Body of pancreas (tissue), 4 donors: ENCODE data around the gene SLFN12L. TPM values are rescaled to one million over a fixed set of nuclear protein-coding genes. Genes with fewer than 3 reads are reported as not detected.

Source experiments
- ATAC-seq: fragments of 150-250 bp; one replicate; pipeline ENCODE4 v1.9.1; 2016
- DNase-seq, 4 donors: peaks; one replicate each; pipeline ENCODE4 v3.0.0-alpha.2; 2019
- H3K27ac ChIP-seq, 4 donors: fragments of 200-600 bp; sonication (generic); 1 replicate in 3 of 4; 2 replicates in 1 of 4; pipeline versions ENCODE4 v1.5.1 to v1.6.1; 2016 to 2019; ENCODE audit warnings: mild to moderate bottlenecking in 1 of 4, mixed read lengths in 1 of 4, moderate library complexity in 1 of 4
- H3K27me3 ChIP-seq, 2 donors: fragments of 200-600 bp; sonication (generic); one replicate each; pipeline ENCODE4 v1.6.0; 2016; ENCODE audit warnings: mild to moderate bottlenecking in 1 of 2
- H3K36me3 ChIP-seq, 2 donors: fragments of 200-600 bp; sonication (generic); replicated peaks in 1 of 2; 2 replicates each; pipeline ENCODE4 v1.5.1; 2016; ENCODE audit warnings: low read depth in 2 of 2; ENCODE audit not compliant: insufficient read depth in 1 of 2
- H3K4me1 ChIP-seq: fragments of 200-600 bp; sonication (generic); one replicate; pipeline ENCODE4 v1.6.0; 2016
- H3K4me3 ChIP-seq, 2 donors: fragments of 200-600 bp; sonication (generic); 1 replicate in 1 of 2; 2 replicates in 1 of 2; pipeline ENCODE4 v1.5.1; 2016 to 2019
- H3K9me3 ChIP-seq, 3 donors: fragments of 200-600 bp; sonication (generic); 1 replicate in 2 of 3; 2 replicates in 1 of 3; pipeline ENCODE4 v1.5.1; 2016
- POLR2A ChIP-seq, 3 donors: fragments of 450-650 bp; IDR thresholded peaks; one replicate each; pipeline ENCODE4 v1.6.1; 2016; ENCODE audit warnings: antibody characterized with exemption in 3 of 3, mild to moderate bottlenecking in 2 of 3
- WGBS, 2 donors: methylation state at CpG; one replicate each; pipeline ENCODE4 v1.1.5; 2017; 5-methylcytosine and 5-hydroxymethylcytosine counted together
- intact Hi-C: fragments of 100-400 bp; cut with DNase I; formaldehyde crosslinking; loops from one replicate; pipeline ENCODE4 v1.15.1; 2023
- total RNA-seq, 2 donors: library from RNA; depleted of rRNA; stranded (reverse); fragments of >200 nt; gene quantifications; one replicate each; pipeline ENCODE4 v1.1.0, GENCODE V29; 2016
- TF ChIP-seq, protein P1 (sequence below), 7 experiments: fragments of 450-650 bp in 4 of 7; fragments of 200-600 bp in 3 of 7; sonication (generic) in 3 of 7; IDR thresholded peaks; one replicate each; pipeline ENCODE4 v1.5.1; 2016 to 2019; ENCODE audit warnings: antibody characterized with exemption in 7 of 7

The SLFN12L gene
- total RNA-seq, 2 donors from 2014 or later, result 0.78 to 1.6 TPM

DNA sequence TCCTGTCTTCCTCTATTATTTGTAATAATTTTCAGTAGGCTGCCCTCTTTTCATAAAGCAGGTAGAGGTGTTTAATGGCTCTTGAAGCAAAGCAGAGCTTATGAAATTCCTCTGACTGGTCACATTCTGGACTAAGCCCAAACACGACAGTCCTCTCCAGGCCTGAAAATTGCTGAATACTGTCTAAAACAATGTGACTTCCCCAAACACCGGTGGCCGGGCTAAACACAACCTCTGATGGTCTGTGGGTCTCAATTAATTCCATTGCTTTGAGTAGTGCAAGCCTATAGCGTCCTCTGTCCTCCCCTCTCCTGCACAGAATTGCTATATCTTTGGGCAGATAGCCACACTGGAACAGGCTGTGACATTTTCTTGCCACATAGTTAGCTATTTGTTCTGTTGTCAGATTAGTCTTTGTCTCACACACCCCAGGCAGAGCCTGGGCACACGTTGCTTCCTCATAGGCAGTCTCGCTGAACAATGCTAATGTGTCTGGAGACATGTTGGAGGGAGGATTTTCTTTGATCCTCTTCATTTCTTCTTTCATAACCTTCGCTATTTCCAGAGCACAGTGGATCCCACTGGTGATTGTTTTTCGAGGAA, 10.8 kb upstream of the SLFN12L start:
- no peaks in the 10 kb centered on the region for H3K27me3 ChIP-seq
- peak in 2 of 4 donors; percentile 5 to 12 for DNase-seq
- no peaks in the 10 kb centered on the region for H3K4me1 ChIP-seq
- no peak overlapping the region for H3K27ac ChIP-seq
- no peak for TF ChIP-seq POLR2A (IDR thresholded peaks at IDR 0.05)
- TF ChIP-seq, protein P1, sequence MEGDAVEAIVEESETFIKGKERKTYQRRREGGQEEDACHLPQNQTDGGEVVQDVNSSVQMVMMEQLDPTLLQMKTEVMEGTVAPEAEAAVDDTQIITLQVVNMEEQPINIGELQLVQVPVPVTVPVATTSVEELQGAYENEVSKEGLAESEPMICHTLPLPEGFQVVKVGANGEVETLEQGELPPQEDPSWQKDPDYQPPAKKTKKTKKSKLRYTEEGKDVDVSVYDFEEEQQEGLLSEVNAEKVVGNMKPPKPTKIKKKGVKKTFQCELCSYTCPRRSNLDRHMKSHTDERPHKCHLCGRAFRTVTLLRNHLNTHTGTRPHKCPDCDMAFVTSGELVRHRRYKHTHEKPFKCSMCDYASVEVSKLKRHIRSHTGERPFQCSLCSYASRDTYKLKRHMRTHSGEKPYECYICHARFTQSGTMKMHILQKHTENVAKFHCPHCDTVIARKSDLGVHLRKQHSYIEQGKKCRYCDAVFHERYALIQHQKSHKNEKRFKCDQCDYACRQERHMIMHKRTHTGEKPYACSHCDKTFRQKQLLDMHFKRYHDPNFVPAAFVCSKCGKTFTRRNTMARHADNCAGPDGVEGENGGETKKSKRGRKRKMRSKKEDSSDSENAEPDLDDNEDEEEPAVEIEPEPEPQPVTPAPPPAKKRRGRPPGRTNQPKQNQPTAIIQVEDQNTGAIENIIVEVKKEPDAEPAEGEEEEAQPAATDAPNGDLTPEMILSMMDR (IDR thresholded peaks at IDR 0.05), result no peak
- intact Hi-C loops, result no loop called here
- H3K36me3 ChIP-seq, result no peaks in the 10 kb centered on the region
- 32 to 37% methylated on average over 8 of the region's 8 CpGs for WGBS, 2 donors
- ATAC-seq, result peak; percentile 42
- no peaks in the 10 kb centered on the region for H3K9me3 ChIP-seq
- no peak overlapping the region for H3K4me3 ChIP-seq

DNA sequence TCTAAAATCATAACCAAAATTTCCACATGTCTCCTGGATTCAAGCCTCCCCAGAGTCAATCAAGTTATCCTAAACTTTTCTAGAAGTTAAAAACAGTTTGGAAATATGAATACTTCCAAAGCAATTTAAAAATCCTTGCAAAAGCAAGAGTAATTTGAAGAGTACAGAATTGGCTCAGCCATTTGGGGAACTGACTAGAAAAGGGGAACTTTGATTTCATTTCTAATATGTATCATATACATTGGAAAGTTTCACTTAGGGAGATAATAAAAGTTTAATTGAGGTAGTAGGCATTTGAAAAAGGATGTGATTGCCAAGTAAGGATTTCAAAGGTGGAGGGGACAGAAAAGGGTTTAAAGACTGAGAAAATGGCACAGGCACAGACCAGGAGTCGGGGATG, 9.0 kb upstream of the SLFN12L start:
- Histone ChIP-seq H3K4me3 (no peak overlapping the region), H3K9me3 (no peaks in the 10 kb centered on the region), H3K4me1 (no peaks in the 10 kb centered on the region), H3K27me3 (no peaks in the 10 kb centered on the region), H3K27ac (no peak overlapping the region), H3K36me3 (no peaks in the 10 kb centered on the region)
- TF ChIP-seq POLR2A (IDR thresholded peaks at IDR 0.05), result no peak
- TF ChIP-seq, protein P1 (IDR thresholded peaks at IDR 0.05), result no peak
- DNase-seq, result no peak
- ATAC-seq, result no peak
- intact Hi-C loops, result no loop called here
- 65 to 69% methylated on average over 1 of the region's 1 CpG for WGBS, 2 donors

DNA sequence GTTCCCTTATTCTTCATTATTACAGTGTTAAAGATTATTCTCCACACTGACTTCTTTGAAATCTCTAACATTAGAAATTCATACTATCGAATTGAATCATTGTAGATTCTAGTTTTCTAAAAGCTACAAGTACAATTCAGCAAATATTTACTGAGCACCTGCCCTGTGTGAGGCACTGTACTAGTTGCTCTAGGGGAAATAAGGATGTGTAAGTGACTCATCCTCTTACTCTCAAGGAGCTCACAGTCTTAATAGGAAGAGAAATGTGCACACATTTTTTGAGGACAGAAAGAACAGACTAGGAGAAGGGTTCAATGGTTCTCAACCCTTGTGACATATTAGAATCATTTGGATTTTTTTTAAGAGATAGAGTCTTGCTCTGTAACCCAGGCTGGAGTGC, 7.7 kb upstream of the SLFN12L start:
- Histone ChIP-seq H3K27me3 (no peaks in the 10 kb centered on the region), H3K4me1 (no peaks in the 10 kb centered on the region), H3K27ac (no peak overlapping the region), H3K9me3 (no peaks in the 10 kb centered on the region), H3K4me3 (no peak overlapping the region), H3K36me3 (no peaks in the 10 kb centered on the region)
- TF ChIP-seq POLR2A (IDR thresholded peaks at IDR 0.05), result no peak
- TF ChIP-seq, protein P1 (IDR thresholded peaks at IDR 0.05), result no peak
- ATAC-seq, result no peak
- intact Hi-C loops, result no loop called here
- WGBS, 2 donors, result 60 to 61% methylated on average over 1 of the region's 1 CpG
- DNase-seq, result no peak

DNA sequence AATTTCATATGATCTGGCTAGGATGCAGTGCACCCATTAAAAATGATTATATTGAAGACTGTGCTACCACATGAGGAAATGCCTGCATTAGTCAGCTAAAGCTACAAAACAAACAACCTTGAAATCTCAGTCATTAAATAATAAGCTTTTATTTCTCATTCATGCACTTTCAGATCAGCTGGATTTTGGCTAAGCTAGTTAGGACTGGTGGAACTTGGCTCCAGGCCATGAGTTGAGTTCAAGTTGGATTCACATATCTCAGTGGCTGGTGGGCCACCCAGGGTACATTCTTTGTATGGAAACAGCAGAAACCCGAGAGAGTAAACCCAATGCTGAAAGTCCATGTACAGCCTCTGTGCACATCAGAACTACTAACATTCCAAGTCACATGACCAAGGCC, 6.4 kb upstream of the SLFN12L start:
- Histone ChIP-seq H3K27ac (no peak overlapping the region), H3K27me3 (no peaks in the 10 kb centered on the region), H3K9me3 (no peaks in the 10 kb centered on the region), H3K36me3 (no peaks in the 10 kb centered on the region), H3K4me1 (peaks cover 4% of the 10 kb centered on the region), H3K4me3 (no peak overlapping the region)
- ATAC-seq (no peak), DNase-seq (no peak)
- intact Hi-C loops, result no loop called here
- 41 to 56% methylated on average over 1 of the region's 1 CpG for WGBS, 2 donors
- TF ChIP-seq, protein P1 (IDR thresholded peaks at IDR 0.05), result no peak
- TF ChIP-seq POLR2A (IDR thresholded peaks at IDR 0.05), result no peak

DNA sequence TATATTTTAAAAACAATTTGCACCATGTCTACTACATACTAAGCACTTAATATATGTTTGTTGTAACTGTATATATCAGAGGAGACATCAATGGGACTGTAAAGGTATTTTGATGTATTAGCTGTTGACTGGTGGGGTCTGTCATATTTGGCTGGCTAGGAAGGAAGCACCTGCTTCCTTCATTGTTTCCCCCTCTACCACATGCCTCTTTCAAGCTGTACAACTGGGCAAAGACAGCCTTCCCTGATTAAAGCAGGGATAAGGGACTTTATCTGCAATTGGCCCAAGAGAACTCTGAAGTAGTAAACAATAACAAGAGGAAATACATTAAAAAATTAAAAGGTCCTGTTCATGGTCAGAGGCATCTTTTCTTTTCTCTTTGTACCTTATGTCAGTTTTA, 5.5 kb upstream of the SLFN12L start:
- TF ChIP-seq, protein P1 (IDR thresholded peaks at IDR 0.05), result no peak
- TF ChIP-seq POLR2A (IDR thresholded peaks at IDR 0.05), result no peak
- DNase-seq, result no peak
- intact Hi-C loops, result no loop called here
- Histone ChIP-seq H3K9me3 (no peaks in the 10 kb centered on the region), H3K4me3 (no peak overlapping the region), H3K4me1 (peaks cover 4% of the 10 kb centered on the region), H3K27ac (no peak overlapping the region), H3K27me3 (no peaks in the 10 kb centered on the region), H3K36me3 (no peaks in the 10 kb centered on the region)
- no peak for ATAC-seq
